H9 (cell line): ENCODE results near the gene TSPYL4. TPM values are rescaled to one million over a fixed set of nuclear protein-coding genes. Genes with fewer than 3 reads are reported as not detected.

ENCODE experiments used
- DNase-seq: peaks from one replicate; pipeline ENCODE4 v3.0.0-alpha.2; 2017
- H2AFZ ChIP-seq: one replicate; pipeline ENCODE4 v1.6.1; 2013; ENCODE audit warnings: mild to moderate bottlenecking, low read length, control low read depth, moderate library complexity
- H2AK5ac ChIP-seq: 2 replicates; pipeline ENCODE4 v1.6.1; 2013; ENCODE audit warnings: low read length, control low read depth, mixed read lengths; ENCODE audit not compliant: insufficient read length
- H2BK120ac ChIP-seq: one replicate; pipeline ENCODE4 v1.6.1; 2013; ENCODE audit warnings: low read depth, mild to moderate bottlenecking, low read length, control low read depth, inconsistent platforms; ENCODE audit not compliant: poor library complexity, severe bottlenecking
- H2BK12ac ChIP-seq: 2 replicates; pipeline ENCODE4 v1.6.1; 2013; ENCODE audit warnings: low read length, control low read depth, mixed read lengths, low read depth; ENCODE audit not compliant: insufficient read length
- H2BK15ac ChIP-seq: 2 replicates; pipeline ENCODE4 v1.6.1; 2013; ENCODE audit warnings: low read depth, low read length, control low read depth
- H2BK20ac ChIP-seq: one replicate; pipeline ENCODE4 v1.6.1; 2013; ENCODE audit warnings: low read depth, mild to moderate bottlenecking, low read length, control low read depth, inconsistent platforms; ENCODE audit not compliant: poor library complexity, severe bottlenecking
- H2BK5ac ChIP-seq: 2 replicates; pipeline ENCODE4 v1.6.1; 2013; ENCODE audit warnings: low read length, control low read depth, mixed read lengths; ENCODE audit not compliant: insufficient read length
- H3K14ac ChIP-seq: 2 replicates; pipeline ENCODE4 v1.6.1; 2013; ENCODE audit warnings: low read length, control low read depth; ENCODE audit not compliant: insufficient read depth
- H3K18ac ChIP-seq: 2 replicates; pipeline ENCODE4 v1.6.1; 2013; ENCODE audit warnings: low read depth, mild to moderate bottlenecking, mixed read lengths, low read length, control low read depth; ENCODE audit not compliant: insufficient read length
- H3K23ac ChIP-seq: 2 replicates; pipeline ENCODE4 v1.6.1; 2013; ENCODE audit warnings: low read length, control low read depth, mixed read lengths, low read depth; ENCODE audit not compliant: insufficient read length
- H3K23me2 ChIP-seq: 2 replicates; pipeline ENCODE4 v1.6.1; 2013; ENCODE audit warnings: low read depth, mild to moderate bottlenecking, mixed read lengths, low read length, control low read depth; ENCODE audit not compliant: insufficient read length, poor library complexity, severe bottlenecking
- H3K27ac ChIP-seq: 2 replicates; pipeline ENCODE4 v1.5.1; 2013; ENCODE audit warnings: low read length, control low read depth, mixed read lengths, low read depth; ENCODE audit not compliant: insufficient read length
- H3K27me3 ChIP-seq: 2 replicates; pipeline ENCODE4 v1.6.1; 2013; ENCODE audit warnings: low read length, control low read depth, inconsistent platforms; ENCODE audit not compliant: insufficient read depth
- H3K4ac ChIP-seq: 2 replicates; pipeline ENCODE4 v1.6.1; 2013; ENCODE audit warnings: low read depth, mild to moderate bottlenecking, control low read depth, inconsistent platforms, low read length, moderate library complexity
- H3K4me1 ChIP-seq: 2 replicates; pipeline ENCODE4 v1.6.1; 2013; ENCODE audit warnings: low read length, control low read depth, inconsistent platforms; ENCODE audit not compliant: insufficient read depth
- H3K4me2 ChIP-seq: 2 replicates; pipeline ENCODE4 v1.6.1; 2013; ENCODE audit warnings: low read length, control low read depth, mixed read lengths; ENCODE audit not compliant: insufficient read length, insufficient read depth
- H3K56ac ChIP-seq: 2 replicates; pipeline ENCODE4 v1.6.1; 2013; ENCODE audit warnings: low read depth, mild to moderate bottlenecking, mixed read lengths, low read length, control low read depth; ENCODE audit not compliant: insufficient read length
- H3K79me1 ChIP-seq: 2 replicates; pipeline ENCODE4 v1.6.1; 2013; ENCODE audit warnings: low read depth, mild to moderate bottlenecking, moderate library complexity, low read length, control low read depth, inconsistent platforms; ENCODE audit not compliant: insufficient read depth, poor library complexity, severe bottlenecking
- H3K79me2 ChIP-seq: 2 replicates; pipeline ENCODE4 v1.6.1; 2013; ENCODE audit warnings: low read length, control low read depth, inconsistent platforms; ENCODE audit not compliant: insufficient read depth
- H3K9ac ChIP-seq: 2 replicates; pipeline ENCODE4 v1.6.1; 2013; ENCODE audit warnings: low read length, control low read depth, mixed read lengths; ENCODE audit not compliant: insufficient read length; ENCODE audit errors: extremely low read depth
- H3K9me3 ChIP-seq: one replicate; pipeline ENCODE4 v1.6.1; 2013; ENCODE audit warnings: low read depth, low read length, inconsistent platforms; ENCODE audit not compliant: control insufficient read depth
- H3T11ph ChIP-seq: one replicate; pipeline ENCODE4 v1.6.1; 2013; ENCODE audit warnings: mild to moderate bottlenecking, low read length, control low read depth, inconsistent platforms
- H4K20me1 ChIP-seq: one replicate; pipeline ENCODE4 v1.6.1; 2013; ENCODE audit not compliant: control insufficient read depth, insufficient read length, insufficient read depth
- H4K5ac ChIP-seq: 2 replicates; pipeline ENCODE4 v1.6.1; 2013; ENCODE audit warnings: low read depth, mild to moderate bottlenecking, mixed read lengths, low read length, control low read depth; ENCODE audit not compliant: insufficient read length
- H4K8ac ChIP-seq: replicated peaks from 2 replicates; pipeline ENCODE4 v1.6.1; 2013; ENCODE audit warnings: low read length, control low read depth, mixed read lengths, low read depth; ENCODE audit not compliant: insufficient read length
- H4K91ac ChIP-seq: 2 replicates; pipeline ENCODE4 v1.6.1; 2013; ENCODE audit warnings: low read depth, mild to moderate bottlenecking, moderate library complexity, mixed read lengths, low read length, control low read depth; ENCODE audit not compliant: insufficient read length
- H3K27ac Mint-ChIP-seq, 3 experiments: 2 replicates in 2 of 3; 3 replicates in 1 of 3; pipeline ENCODE4 v1.8.0; 2020 to 2021; ENCODE audit warnings: mixed read lengths in 3 of 3, mild to moderate bottlenecking in 1 of 3, moderate library complexity in 1 of 3
- H3K27me3 Mint-ChIP-seq: 2 replicates; pipeline ENCODE4 v1.8.0; 2021; ENCODE audit warnings: low read depth, mild to moderate bottlenecking, moderate library complexity, mixed read lengths
- H3K36me3 Mint-ChIP-seq, 3 experiments: 2 replicates in 2 of 3; 3 replicates in 1 of 3; pipeline ENCODE4 v1.8.0; 2020 to 2021; ENCODE audit warnings: low read depth in 3 of 3, mixed read lengths in 3 of 3; ENCODE audit not compliant: insufficient read depth in 1 of 3
- H3K4me1 Mint-ChIP-seq, 2 experiments: 2 replicates each; pipeline ENCODE4 v1.8.0; 2020; ENCODE audit warnings: mixed read lengths in 2 of 2
- H3K4me3 Mint-ChIP-seq, 2 experiments: 2 replicates in 1 of 2; 3 replicates in 1 of 2; pipeline ENCODE4 v1.8.0; 2020 to 2021; ENCODE audit warnings: mild to moderate bottlenecking in 2 of 2, mixed read lengths in 2 of 2, moderate library complexity in 1 of 2
- H3K9me3 Mint-ChIP-seq, 2 experiments: 2 replicates in 1 of 2; 3 replicates in 1 of 2; pipeline ENCODE4 v1.8.0; 2020; ENCODE audit warnings: mild to moderate bottlenecking in 2 of 2, mixed read lengths in 2 of 2, moderate library complexity in 1 of 2
- CTCF ChIP-seq: fragments of 200-600 bp; sonication (generic); conservative IDR thresholded peaks from 3 replicates; pipeline ENCODE4 v1.8.0; 2021; ENCODE audit warnings: antibody characterized with exemption, mild to moderate bottlenecking
- WGBS: extraction: QIAGEN DNeasy Blood & Tissue Kit; methylation state at CpG from one replicate; pipeline ENCODE4 v1.1.7; 2013; ENCODE audit warnings: missing lambda C conversion rate, low lambda C conversion rate, mixed read lengths; ENCODE audit not compliant: insufficient read length; ENCODE audit errors: extremely low coverage; 5-methylcytosine and 5-hydroxymethylcytosine counted together
- total RNA-seq: library from RNA; stranded (reverse); gene quantifications from 2 replicates; pipeline ENCODE4 v1.2.1, GENCODE V29; 2021

TSPYL4 gene
- total RNA-seq, 1 experiment from 2014 or later, result 19.0 TPM

DNA sequence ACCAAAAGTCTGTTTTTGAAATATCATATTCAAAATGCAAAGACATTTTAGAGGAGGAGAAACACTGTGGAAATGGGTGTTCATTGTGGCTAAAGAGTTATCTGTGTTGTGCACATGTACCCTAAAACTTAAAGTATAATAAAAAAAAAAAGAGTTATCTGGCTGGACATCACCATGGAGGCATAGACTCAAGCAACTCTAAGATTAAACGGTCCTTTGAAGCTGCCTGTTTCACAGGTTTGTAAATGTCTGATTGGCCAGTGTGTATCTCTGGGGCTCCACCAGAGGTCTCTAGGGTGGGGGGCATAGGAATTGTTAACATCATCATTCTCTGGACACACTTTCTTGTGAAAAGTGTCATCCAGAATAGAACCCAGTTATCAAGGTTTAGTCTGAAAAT is 39.2 kb downstream of the TSPYL4 start:
- no peak overlapping the region for H4K8ac ChIP-seq
- no peaks in the 10 kb centered on the region for H3K23me2 ChIP-seq
- no peak overlapping the region for H2BK5ac ChIP-seq
- H3K4me3 Mint-ChIP-seq, result no peak overlapping the region
- H3K4ac ChIP-seq, result no peak overlapping the region
- no peak overlapping the region for H2BK120ac ChIP-seq
- H3K18ac ChIP-seq, result no peak overlapping the region
- no CpG with 5 or more reads among the region's 1 CpG for WGBS
- H3K56ac ChIP-seq, result no peak overlapping the region
- H3K4me1 ChIP-seq, result no peaks in the 10 kb centered on the region
- no peak for TF ChIP-seq CTCF
- H3K27me3 Mint-ChIP-seq, result no peaks in the 10 kb centered on the region
- no peaks in the 10 kb centered on the region for H3K9me3 ChIP-seq
- no peak overlapping the region for H3K14ac ChIP-seq
- no peak overlapping the region for H3K9ac ChIP-seq
- no peak for DNase-seq
- no peak overlapping the region for H2BK20ac ChIP-seq
- no peak overlapping the region for H4K91ac ChIP-seq
- H3K27ac Mint-ChIP-seq, result 0 out of 7 replicates have a peak overlapping the region, but pooled peaks of 1 of the 3 experiments have one; percentile 13
- no peak overlapping the region for H2BK12ac ChIP-seq
- H3K27ac ChIP-seq, result no peak overlapping the region
- H3K23ac ChIP-seq, result no peak overlapping the region
- no peak overlapping the region for H2AK5ac ChIP-seq
- no peak overlapping the region for H3T11ph ChIP-seq
- no peaks in the 10 kb centered on the region for H3K27me3 ChIP-seq
- H4K20me1 ChIP-seq, result no peaks in the 10 kb centered on the region
- no peaks in the 10 kb centered on the region for H3K4me1 Mint-ChIP-seq
- no peak overlapping the region for H2AFZ ChIP-seq
- H3K4me2 ChIP-seq, result no peak overlapping the region
- H3K79me1 ChIP-seq, result no peaks in the 10 kb centered on the region
- H4K5ac ChIP-seq, result no peak overlapping the region
- H3K79me2 ChIP-seq, result no peaks in the 10 kb centered on the region
- no peaks in the 10 kb centered on the region for H3K36me3 Mint-ChIP-seq
- no peaks in the 10 kb centered on the region for H3K9me3 Mint-ChIP-seq
- no peak overlapping the region for H2BK15ac ChIP-seq
